MM.1S (cell line): Measurements from ENCODE around the gene TLX3.

Experiments
- DNase-seq: peaks from one replicate; pipeline ENCODE4 v3.0.0-alpha.2; 2015
- H2AFZ ChIP-seq: fragments of 300-600 bp; sonication (generic); 2 replicates; pipeline ENCODE4 v1.6.0; 2016; ENCODE audit warnings: antibody characterized with exemption, low read length
- H3F3A ChIP-seq: fragments of 300-600 bp; sonication (generic); 2 replicates; pipeline ENCODE4 v1.6.1; 2016; ENCODE audit warnings: mild to moderate bottlenecking, antibody characterized with exemption, low read length, moderate library complexity, mixed read lengths; ENCODE audit not compliant: insufficient read depth
- H3K27ac ChIP-seq: fragments of 300-600 bp; sonication (generic); 2 replicates; pipeline ENCODE4 v1.5.1; 2016; ENCODE audit warnings: mild to moderate bottlenecking, low read length
- H3K27me3 ChIP-seq: fragments of 300-600 bp; sonication (generic); replicated peaks from 2 replicates; pipeline ENCODE4 v1.6.0; 2016; ENCODE audit warnings: low read length; ENCODE audit not compliant: insufficient read depth
- H3K36me3 ChIP-seq: fragments of 300-600 bp; sonication (generic); replicated peaks from 2 replicates; pipeline ENCODE4 v1.6.1; 2016; ENCODE audit warnings: mild to moderate bottlenecking, low read length, mixed read lengths; ENCODE audit not compliant: insufficient read depth
- H3K4me1 ChIP-seq: fragments of 300-600 bp; sonication (generic); 2 replicates; pipeline ENCODE4 v1.6.1; 2016; ENCODE audit warnings: low read length, mixed read lengths
- H3K4me2 ChIP-seq: fragments of 300-600 bp; sonication (generic); 2 replicates; pipeline ENCODE4 v1.6.0; 2016; ENCODE audit warnings: low read depth, low read length
- H3K4me3 ChIP-seq: fragments of 300-600 bp; sonication (generic); 2 replicates; pipeline ENCODE4 v1.5.1; 2016; ENCODE audit warnings: low read length, mixed read lengths
- H3K79me2 ChIP-seq: fragments of 300-600 bp; sonication (generic); 2 replicates; pipeline ENCODE4 v1.6.1; 2016; ENCODE audit warnings: mixed run types, low read length, mixed read lengths
- H3K9ac ChIP-seq: fragments of 300-600 bp; sonication (generic); 2 replicates; pipeline ENCODE4 v1.6.1; 2016; ENCODE audit warnings: low read length, mixed read lengths
- H3K9me2 ChIP-seq: fragments of 300-600 bp; sonication (generic); replicated peaks from 2 replicates; pipeline ENCODE4 v1.6.1; 2016; ENCODE audit warnings: mild to moderate bottlenecking, low read length, mixed read lengths; ENCODE audit not compliant: insufficient read depth
- H3K9me3 ChIP-seq: fragments of 300-600 bp; sonication (generic); replicated peaks from 2 replicates; pipeline ENCODE4 v1.6.1; 2016; ENCODE audit warnings: mild to moderate bottlenecking, low read length, mixed read lengths; ENCODE audit not compliant: insufficient read depth
- H4K20me1 ChIP-seq: fragments of 300-600 bp; sonication (generic); 2 replicates; pipeline ENCODE4 v1.6.1; 2016; ENCODE audit warnings: mild to moderate bottlenecking, low read length, moderate library complexity, mixed read lengths; ENCODE audit not compliant: insufficient read depth
- CTCF ChIP-seq: fragments of 300-600 bp; sonication (generic); IDR thresholded peaks from 2 replicates; pipeline ENCODE4 v1.5.1; 2016; ENCODE audit warnings: antibody characterized with exemption, low read length, mixed read lengths
- EZH2 ChIP-seq: fragments of 300-600 bp; sonication (generic); optimal IDR thresholded peaks from 2 replicates; pipeline ENCODE3; 2017; ENCODE audit warnings: low read depth, mild to moderate bottlenecking, antibody characterized with exemption, low read length, mixed read lengths
- EZH2phosphoT487 ChIP-seq: fragments of 300-600 bp; sonication (generic); IDR thresholded peaks from 2 replicates; pipeline ENCODE4 v1.6.1; 2018; ENCODE audit warnings: antibody characterized with exemption, low read length

Gene TLX3

GRCh38 chr5:171336521-171337209, 27.6 kb downstream of the TLX3 start:
- Histone ChIP-seq H3K4me1 (peaks cover 7% of the 10 kb centered on the region; the same call in 1 of the 2 replicates), H3K36me3 (no peaks in the 10 kb centered on the region), H3K27ac (no peak overlapping the region), H2AFZ (peak overlapping the region; percentile 76), H4K20me1 (no peaks in the 10 kb centered on the region), H3K27me3 (no peaks in the 10 kb centered on the region), H3K9me2 (no peaks in the 10 kb centered on the region), H3F3A (no peaks in the 10 kb centered on the region), H3K4me3 (peak overlapping the region; percentile 61), H3K4me2 (peak overlapping the region; percentile 53), H3K79me2 (no peaks in the 10 kb centered on the region), H3K9ac (peak overlapping the region; percentile 19; the same call in 1 of the 2 replicates), H3K9me3 (no peaks in the 10 kb centered on the region)
- no peak for TF ChIP-seq EZH2phosphoT487
- TF ChIP-seq CTCF: peak; percentile 69
- TF ChIP-seq EZH2: no peak
- peak; percentile 55 for DNase-seq

- H3K9me2 ChIP-seq: no peaks in the 10 kb centered on the region
- peak overlapping the region; percentile 53 for H3K4me2 ChIP-seq
- no peaks in the 10 kb centered on the region for H3F3A ChIP-seq
- H2AFZ ChIP-seq: peak overlapping the region; percentile 76; the same call in 1 of the 2 replicates
- H3K4me1 ChIP-seq: peaks cover 7% of the 10 kb centered on the region; the same call in 1 of the 2 replicates
- H3K27ac ChIP-seq: no peak overlapping the region
- no peaks in the 10 kb centered on the region for H3K79me2 ChIP-seq
- H3K9ac ChIP-seq: peak overlapping the region; percentile 19; the same call in 1 of the 2 replicates
- no peak for DNase-seq
- H3K36me3 ChIP-seq: no peaks in the 10 kb centered on the region
- TF ChIP-seq EZH2phosphoT487 (no peak), EZH2 (no peak), CTCF (no peak)
- H3K9me3 ChIP-seq: no peaks in the 10 kb centered on the region
- H3K27me3 ChIP-seq: no peaks in the 10 kb centered on the region
- H4K20me1 ChIP-seq: no peaks in the 10 kb centered on the region
- H3K4me3 ChIP-seq: peak overlapping the region; percentile 61
Measured at GRCh38 chr5:171337210-171337569, 28.1 kb downstream of the TLX3 start.

GRCh38 chr5:171340042-171340441, 31.0 kb downstream of the TLX3 start:
- no peak for DNase-seq
- no peaks in the 10 kb centered on the region for H3F3A ChIP-seq
- no peak overlapping the region for H3K4me3 ChIP-seq
- H4K20me1 ChIP-seq: no peaks in the 10 kb centered on the region
- no peaks in the 10 kb centered on the region for H3K79me2 ChIP-seq
- H3K4me2 ChIP-seq: no peak overlapping the region
- TF ChIP-seq EZH2: no peak
- no peak for TF ChIP-seq CTCF
- TF ChIP-seq EZH2phosphoT487: no peak
- no peak overlapping the region for H3K9ac ChIP-seq
- no peaks in the 10 kb centered on the region for H3K9me3 ChIP-seq
- H3K36me3 ChIP-seq: no peaks in the 10 kb centered on the region
- H3K27ac ChIP-seq: no peak overlapping the region
- H2AFZ ChIP-seq: no peak overlapping the region
- H3K27me3 ChIP-seq: no peaks in the 10 kb centered on the region
- peaks cover 7% of the 10 kb centered on the region; the same call in 1 of the 2 replicates for H3K4me1 ChIP-seq
- no peaks in the 10 kb centered on the region for H3K9me2 ChIP-seq
